IPS-NIHi11 (cell line): Measurements from ENCODE around the gene PNKD.
"Not testable (repeated sequence)": the region's sequence is repeated elsewhere in the genome, so short reads cannot be mapped to it uniquely, and the experiment has no call there.

Source experiments
- DNase-seq: peaks from one replicate; pipeline ENCODE4 v3.0.0; 2012; ENCODE audit warnings: mixed read lengths, low spot score

The PNKD gene

GRCh38 chr2:218273214-218273907, 3.0 kb downstream of the PNKD start:
- not testable (repeated sequence) for DNase-seq

- DNase-seq: no peak
These were observed 3.6 kb downstream of the PNKD start for GRCh38 chr2:218273908-218274249.

- no peak for DNase-seq
These were observed 4.3 kb downstream of the PNKD start for GRCh38 chr2:218274586-218274985.

GRCh38 chr2:218275371-218276072, 5.2 kb downstream of the PNKD start:
- DNase-seq: no peak

- DNase-seq: no peak
These were observed 6.9 kb downstream of the PNKD start for GRCh38 chr2:218276986-218277755.

GRCh38 chr2:218277921-218278320, 7.6 kb downstream of the PNKD start:
- DNase-seq: no peak

GRCh38 chr2:218278531-218279360, 8.4 kb downstream of the PNKD start:
- no peak for DNase-seq

GRCh38 chr2:218280260-218280870, 10.0 kb downstream of the PNKD start:
- no peak for DNase-seq

GRCh38 chr2:218281449-218281848, 11.1 kb downstream of the PNKD start:
- DNase-seq: no peak

GRCh38 chr2:218282173-218282991, 12.1 kb downstream of the PNKD start:
- DNase-seq: no peak

GRCh38 chr2:218284106-218284811, 13.9 kb downstream of the PNKD start:
- no peak for DNase-seq

GRCh38 chr2:218285604-218286003, 15.3 kb downstream of the PNKD start:
- DNase-seq: no peak

GRCh38 chr2:218286570-218287459, 16.5 kb downstream of the PNKD start:
- DNase-seq: peak; percentile 85

- no peak for DNase-seq
These were observed 19.5 kb downstream of the PNKD start for GRCh38 chr2:218289639-218290315.

- no peak for DNase-seq
These were observed 20.3 kb downstream of the PNKD start for GRCh38 chr2:218290316-218291261.

GRCh38 chr2:218291318-218292047, 21.2 kb downstream of the PNKD start:
- no peak for DNase-seq
